Measurements from ENCODE around the gene NFATC1. TPM values are rescaled to one million over a fixed set of nuclear protein-coding genes. Genes with fewer than 3 reads are reported as not detected.
A peak's percentile ranks its signal among the peaks of the same experiment; 100 is the strongest.

The NFATC1 gene
- total RNA-seq, 4 donors from 2014 or later, result 14.0 to 22.4 (median 15.0) TPM

- no peak for TF ChIP-seq POLR2A (IDR thresholded peaks at IDR 0.05)
- TF ChIP-seq, protein P1, sequence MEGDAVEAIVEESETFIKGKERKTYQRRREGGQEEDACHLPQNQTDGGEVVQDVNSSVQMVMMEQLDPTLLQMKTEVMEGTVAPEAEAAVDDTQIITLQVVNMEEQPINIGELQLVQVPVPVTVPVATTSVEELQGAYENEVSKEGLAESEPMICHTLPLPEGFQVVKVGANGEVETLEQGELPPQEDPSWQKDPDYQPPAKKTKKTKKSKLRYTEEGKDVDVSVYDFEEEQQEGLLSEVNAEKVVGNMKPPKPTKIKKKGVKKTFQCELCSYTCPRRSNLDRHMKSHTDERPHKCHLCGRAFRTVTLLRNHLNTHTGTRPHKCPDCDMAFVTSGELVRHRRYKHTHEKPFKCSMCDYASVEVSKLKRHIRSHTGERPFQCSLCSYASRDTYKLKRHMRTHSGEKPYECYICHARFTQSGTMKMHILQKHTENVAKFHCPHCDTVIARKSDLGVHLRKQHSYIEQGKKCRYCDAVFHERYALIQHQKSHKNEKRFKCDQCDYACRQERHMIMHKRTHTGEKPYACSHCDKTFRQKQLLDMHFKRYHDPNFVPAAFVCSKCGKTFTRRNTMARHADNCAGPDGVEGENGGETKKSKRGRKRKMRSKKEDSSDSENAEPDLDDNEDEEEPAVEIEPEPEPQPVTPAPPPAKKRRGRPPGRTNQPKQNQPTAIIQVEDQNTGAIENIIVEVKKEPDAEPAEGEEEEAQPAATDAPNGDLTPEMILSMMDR (IDR thresholded peaks at IDR 0.05), result no peak
- WGBS, 2 donors, result 92 to 93% methylated on average over 19 of the region's 19 CpGs
- intact Hi-C loops (cut with DNase I; ENCODE audit: low total_unique reads), result no loop called here
- H3K4me3 ChIP-seq (ENCODE audit: low read depth, poor library complexity, severe bottlenecking), result no peak overlapping the region
- peak in 1 of 2 donors; percentile 60 for DNase-seq (ENCODE audit: low spot score in 2 of 2)
These were observed 95.4 kb downstream of the NFATC1 start for GRCh38 chr18:79491081-79491551.

GRCh38 chr18:79493211-79493800 is 97.6 kb downstream of the NFATC1 start:
- no peak for TF ChIP-seq POLR2A (IDR thresholded peaks at IDR 0.05)
- TF ChIP-seq, protein P1 (IDR thresholded peaks at IDR 0.05), result no peak
- H3K4me3 ChIP-seq (ENCODE audit: low read depth, poor library complexity, severe bottlenecking), result no peak overlapping the region
- intact Hi-C loops (cut with DNase I; ENCODE audit: low total_unique reads), result no loop called here
- DNase-seq (ENCODE audit: low spot score in 2 of 2), result peak in 1 of 2 donors; percentile 83
- WGBS, 2 donors, result 95 to 96% methylated on average over 65 of the region's 65 CpGs

DNA sequence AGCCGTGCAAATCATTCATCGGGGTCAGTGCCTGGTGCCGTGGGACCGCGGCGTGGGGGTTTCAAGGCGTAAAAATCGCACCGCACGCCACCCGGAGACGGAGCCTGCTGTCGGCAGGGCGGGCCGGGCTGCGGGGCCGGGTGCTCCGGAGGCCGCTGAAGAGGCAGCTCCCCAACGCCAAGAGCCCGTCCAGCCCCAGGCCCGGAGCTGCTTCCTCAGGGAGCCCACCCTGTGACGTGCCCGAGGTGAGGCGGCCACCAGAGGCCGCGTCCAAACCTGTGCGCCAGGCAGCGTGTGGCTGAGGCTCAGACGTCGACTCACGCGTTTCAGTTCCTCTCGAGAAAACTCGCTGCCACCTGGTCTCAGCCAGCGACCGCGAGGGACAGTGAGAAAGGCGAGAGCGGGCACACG is 98.1 kb downstream of the NFATC1 start:
- H3K4me3 ChIP-seq (ENCODE audit: low read depth, poor library complexity, severe bottlenecking), result no peak overlapping the region
- TF ChIP-seq, protein P1 (IDR thresholded peaks at IDR 0.05), result no peak
- no peak for TF ChIP-seq POLR2A (IDR thresholded peaks at IDR 0.05)
- 98 to 99% methylated on average over 36 to 41 of the region's 41 CpGs for WGBS, 2 donors
- peak in 1 of 2 donors; percentile 80 for DNase-seq (ENCODE audit: low spot score in 2 of 2)
- intact Hi-C loops (cut with DNase I; ENCODE audit: low total_unique reads), result no loop called here

DNA sequence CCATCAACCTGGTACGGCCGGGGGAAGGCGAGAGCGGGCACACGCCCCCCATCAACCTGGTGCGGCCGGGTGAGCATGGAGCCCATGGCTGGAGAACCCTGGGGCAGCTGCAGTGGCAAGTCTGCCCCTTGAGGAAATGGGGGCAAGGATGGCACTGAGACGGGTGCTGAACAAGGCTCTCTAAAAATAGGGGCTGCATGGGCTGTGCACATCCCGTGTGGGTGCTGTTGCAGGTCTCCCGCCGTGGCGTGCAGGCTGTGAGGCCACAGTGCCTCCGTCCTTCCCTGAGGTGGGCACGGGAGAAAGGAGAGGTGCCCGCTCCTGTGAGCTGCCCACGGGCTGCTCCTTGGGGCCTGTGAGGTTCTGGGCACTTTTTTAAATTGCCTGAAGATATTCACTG is 99.2 kb downstream of the NFATC1 start:
- WGBS, 2 donors, result 95 to 99% methylated on average over 10 to 16 of the region's 16 CpGs
- H3K4me3 ChIP-seq (ENCODE audit: low read depth, poor library complexity, severe bottlenecking), result no peak overlapping the region
- DNase-seq (ENCODE audit: low spot score in 2 of 2), result peak in 1 of 2 donors; percentile 81
- no peak for TF ChIP-seq POLR2A (IDR thresholded peaks at IDR 0.05)
- intact Hi-C loops (cut with DNase I; ENCODE audit: low total_unique reads), result no loop called here

- 95% methylated on average over 37 of the region's 37 CpGs for WGBS, 2 donors
- DNase-seq (ENCODE audit: low spot score in 2 of 2), result peak in 1 of 2 donors; percentile 49
- intact Hi-C loops (cut with DNase I; ENCODE audit: low total_unique reads), result no loop called here
- TF ChIP-seq POLR2A (IDR thresholded peaks at IDR 0.05), result no peak
- TF ChIP-seq, protein P1 (IDR thresholded peaks at IDR 0.05), result no peak
- no peak overlapping the region for H3K4me3 ChIP-seq (ENCODE audit: low read depth, poor library complexity, severe bottlenecking)
These were observed 99.9 kb downstream of the NFATC1 start for GRCh38 chr18:79495591-79496071.

GRCh38 chr18:79496237-79496977 is 100.7 kb downstream of the NFATC1 start:
- intact Hi-C loops (cut with DNase I; ENCODE audit: low total_unique reads), result no loop called here
- no peak for TF ChIP-seq POLR2A (IDR thresholded peaks at IDR 0.05)
- TF ChIP-seq, protein P1 (IDR thresholded peaks at IDR 0.05), result no peak
- peak in 1 of 2 donors; percentile 74 for DNase-seq (ENCODE audit: low spot score in 2 of 2)
- WGBS, 2 donors, result 87 to 91% methylated on average over 32 of the region's 32 CpGs
- H3K4me3 ChIP-seq (ENCODE audit: low read depth, poor library complexity, severe bottlenecking), result no peak overlapping the region
